AG04449 (cell line): ENCODE measurements around the gene FAM227B.
"Not testable (repeated sequence)": the region's sequence is repeated elsewhere in the genome, so short reads cannot be mapped to it uniquely, and the experiment has no call there.

ENCODE experiments used
- CTCF ChIA-PET: fragments of 350-600 bp; formaldehyde crosslinking; extraction: SDS; loops from one replicate; lab custom pipeline; 2021; ENCODE audit warnings: antibody characterized with exemption; lab: Yijun Ruan, JAX
- POLR2A ChIA-PET: fragments of 400-600, 350-600 bp; formaldehyde crosslinking; extraction: SDS; loops from one replicate; lab custom pipeline; 2020; ENCODE audit warnings: antibody characterized with exemption, inconsistent platforms; lab: Yijun Ruan, JAX
- DNase-seq: peaks from one replicate; pipeline ENCODE4 v3.0.0-alpha.2; 2010; ENCODE audit warnings: low read depth, low spot score
- H3K4me3 ChIP-seq: 2 replicates; pipeline ENCODE4 v1.5.1; 2011; ENCODE audit warnings: low read depth, mild to moderate bottlenecking, control low read depth, low read length
- CTCF ChIP-seq: IDR thresholded peaks from one replicate; pipeline ENCODE4 v1.5.1; 2011; ENCODE audit warnings: mild to moderate bottlenecking, moderate library complexity, low read length, control low read depth, inconsistent platforms; ENCODE audit not compliant: insufficient read depth; ENCODE audit errors: missing control alignments

FAM227B gene

GRCh38 chr15:49530092-49530491 is 90.5 kb downstream of the FAM227B start:
- TF ChIP-seq CTCF, result no peak
- peak; percentile 17 for DNase-seq
- ChIA-PET CTCF (no interaction called here), POLR2A (no interaction called here)
- no peak overlapping the region for H3K4me3 ChIP-seq

GRCh38 chr15:49528289-49528688 is 92.3 kb downstream of the FAM227B start:
- DNase-seq, result no peak
- POLR2A ChIA-PET, result no interaction called here
- TF ChIP-seq CTCF, result no peak
- no peak overlapping the region for H3K4me3 ChIP-seq
- CTCF ChIA-PET, result no interaction called here

GRCh38 chr15:49521802-49522201 is 98.8 kb downstream of the FAM227B start:
- TF ChIP-seq CTCF, result no peak
- CTCF ChIA-PET, result interaction anchor here (1.8 kb wide), 1 partner anchor 12 kb away, joined by 7 read pairs; no protein-coding TSS in a partner anchor
- DNase-seq, result no peak
- H3K4me3 ChIP-seq, result no peak overlapping the region
- POLR2A ChIA-PET, result no interaction called here

GRCh38 chr15:49512739-49513138 is 107.9 kb downstream of the FAM227B start:
- POLR2A ChIA-PET, CTCF ChIA-PET, H3K4me3 ChIP-seq, DNase-seq: not testable (repeated sequence)

- POLR2A ChIA-PET, result no interaction called here
Measured at GRCh38 chr15:49507261-49507660, 113.4 kb downstream of the FAM227B start.

GRCh38 chr15:49506341-49506740 is 114.3 kb downstream of the FAM227B start:
- ChIA-PET CTCF (no interaction called here), POLR2A (no interaction called here)
- no peak overlapping the region for H3K4me3 ChIP-seq
- DNase-seq, result no peak
- TF ChIP-seq CTCF, result no peak

More at GRCh38 chr15:49507261-49507660, 113.4 kb downstream of the FAM227B start:
- CTCF ChIA-PET, result no interaction called here
- DNase-seq, result no peak
- no peak for TF ChIP-seq CTCF
- H3K4me3 ChIP-seq, result no peak overlapping the region

- H3K4me3 ChIP-seq, result no peak overlapping the region
- ChIA-PET CTCF (no interaction called here), POLR2A (no interaction called here)
- no peak for TF ChIP-seq CTCF
- DNase-seq, result no peak
Measured at GRCh38 chr15:49501586-49501985, 119.0 kb downstream of the FAM227B start.
